ENCODE measurements around the gene ZMYND8.

Gene ZMYND8

GRCh38 chr20:47353239-47353691, 3.2 kb downstream of the ZMYND8 start:
- H3K27ac Mint-ChIP-seq = peak overlapping the region; percentile 31
- no peak overlapping the region for H3K4me3 Mint-ChIP-seq
- H3K4me1 Mint-ChIP-seq (ENCODE audit: low read depth) = peaks cover 40% of the 10 kb centered on the region
- no peak for DNase-seq (ENCODE audit: low spot score)
- H3K36me3 Mint-ChIP-seq (ENCODE audit: low read depth) = peaks cover 28% of the 10 kb centered on the region
- no peaks in the 10 kb centered on the region for H3K9me3 Mint-ChIP-seq
- no peaks in the 10 kb centered on the region for H3K27me3 Mint-ChIP-seq (ENCODE audit: low read depth)

GRCh38 chr20:47352332-47353238, 3.9 kb downstream of the ZMYND8 start:
- Mint-ChIP-seq H3K36me3 (ENCODE audit: low read depth) (peaks cover 31% of the 10 kb centered on the region), H3K27me3 (ENCODE audit: low read depth) (no peaks in the 10 kb centered on the region), H3K27ac (peak overlapping the region; percentile 80), H3K9me3 (no peaks in the 10 kb centered on the region), H3K4me3 (no peak overlapping the region), H3K4me1 (ENCODE audit: low read depth) (peaks cover 39% of the 10 kb centered on the region)
- DNase-seq (ENCODE audit: low spot score) = no peak

- Mint-ChIP-seq H3K4me3 (no peak overlapping the region), H3K36me3 (ENCODE audit: low read depth) (peaks cover 37% of the 10 kb centered on the region), H3K4me1 (ENCODE audit: low read depth) (peaks cover 39% of the 10 kb centered on the region), H3K9me3 (no peaks in the 10 kb centered on the region), H3K27ac (peak overlapping the region; percentile 80), H3K27me3 (ENCODE audit: low read depth) (no peaks in the 10 kb centered on the region)
- DNase-seq (ENCODE audit: low spot score) = no peak
These were observed 4.7 kb downstream of the ZMYND8 start for GRCh38 chr20:47351643-47352331.

DNA sequence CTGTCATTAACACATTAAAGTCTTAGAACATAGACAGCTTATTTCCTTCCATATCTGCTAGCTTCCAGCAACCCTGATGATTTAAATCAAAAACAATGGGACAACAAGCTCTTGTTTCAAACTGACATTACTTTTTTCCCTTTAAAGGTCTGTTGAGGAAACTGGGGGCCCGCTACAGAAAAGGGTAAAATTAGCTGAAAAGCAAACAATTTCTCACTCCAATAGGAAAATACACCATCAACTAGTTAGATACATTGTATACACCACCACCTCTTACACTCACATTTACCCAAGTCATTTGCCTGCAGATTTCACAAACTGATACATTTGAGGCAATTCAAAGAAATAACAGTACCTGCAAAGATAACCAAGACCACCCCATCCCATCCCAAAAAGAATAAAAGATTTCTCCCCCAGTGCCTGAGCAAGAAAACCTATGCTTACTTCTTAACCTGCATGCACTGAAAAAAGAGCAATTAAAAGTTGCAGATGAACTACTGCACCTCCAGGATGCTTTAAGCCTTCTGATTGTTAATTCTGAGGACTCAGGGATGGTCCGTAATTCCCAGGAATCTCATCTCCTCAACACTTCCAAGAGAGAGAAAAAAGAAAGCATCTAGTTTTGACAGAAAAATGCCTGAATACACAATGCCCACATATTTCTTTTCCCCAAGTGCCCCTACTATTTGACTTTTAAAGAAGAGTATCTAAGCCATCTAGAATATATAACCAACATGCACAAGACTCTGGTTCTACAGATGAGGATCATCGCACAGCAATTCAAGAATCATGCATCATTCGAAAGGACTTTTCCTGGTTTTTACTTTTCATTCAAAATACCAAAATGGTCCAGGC, 5.6 kb downstream of the ZMYND8 start:
- Mint-ChIP-seq H3K9me3 (no peaks in the 10 kb centered on the region), H3K27ac (peak overlapping the region; percentile 80), H3K4me3 (no peak overlapping the region), H3K27me3 (ENCODE audit: low read depth) (no peaks in the 10 kb centered on the region), H3K4me1 (ENCODE audit: low read depth) (peaks cover 38% of the 10 kb centered on the region), H3K36me3 (ENCODE audit: low read depth) (peaks cover 41% of the 10 kb centered on the region)
- DNase-seq (ENCODE audit: low spot score) = no peak

GRCh38 chr20:47350181-47350550, 6.3 kb downstream of the ZMYND8 start:
- DNase-seq (ENCODE audit: low spot score) = no peak
- H3K4me1 Mint-ChIP-seq (ENCODE audit: low read depth) = peaks cover 32% of the 10 kb centered on the region
- H3K36me3 Mint-ChIP-seq (ENCODE audit: low read depth) = peaks cover 38% of the 10 kb centered on the region
- no peaks in the 10 kb centered on the region for H3K9me3 Mint-ChIP-seq
- no peak overlapping the region for H3K4me3 Mint-ChIP-seq
- no peak overlapping the region for H3K27ac Mint-ChIP-seq
- H3K27me3 Mint-ChIP-seq (ENCODE audit: low read depth) = no peaks in the 10 kb centered on the region

DNA sequence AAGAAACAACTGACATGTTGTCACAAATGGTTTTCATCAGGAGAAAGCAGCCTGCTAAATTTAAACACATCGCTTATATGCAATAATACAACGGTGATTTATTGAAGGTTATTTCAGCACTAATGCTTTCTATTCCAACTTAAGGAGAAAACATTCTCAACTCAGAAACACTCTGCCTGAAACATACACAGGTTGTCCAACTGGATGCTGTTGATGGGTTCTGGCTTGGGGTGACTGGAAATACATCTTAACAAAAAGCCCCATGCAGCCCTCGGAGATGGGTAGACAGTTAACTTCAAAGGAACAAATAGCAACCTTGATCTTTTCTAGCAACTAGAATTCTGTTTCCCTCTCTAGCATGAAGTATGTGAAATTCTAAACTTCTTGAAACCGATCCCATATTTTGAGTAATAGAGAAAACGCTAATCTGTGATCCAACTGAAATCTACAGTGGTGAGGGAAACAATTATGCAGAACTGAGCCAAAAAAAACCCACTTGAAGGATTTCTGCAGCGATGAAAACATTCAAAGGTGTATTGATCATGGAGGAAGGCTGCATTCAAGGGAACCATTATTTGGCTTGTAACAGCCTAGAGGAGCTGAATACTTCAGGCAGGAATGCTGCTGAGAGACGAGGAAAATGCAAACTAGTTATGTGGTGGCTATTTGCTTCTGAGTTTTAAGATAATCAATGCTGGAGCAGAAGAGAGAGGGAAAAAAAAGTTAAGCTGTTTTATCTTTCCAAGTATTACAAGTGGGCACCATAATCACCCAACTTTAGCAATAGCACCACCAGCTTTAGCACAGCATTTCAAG, 6.9 kb downstream of the ZMYND8 start:
- Mint-ChIP-seq H3K27ac (no peak overlapping the region), H3K9me3 (no peaks in the 10 kb centered on the region), H3K36me3 (ENCODE audit: low read depth) (peaks cover 34% of the 10 kb centered on the region), H3K4me3 (no peak overlapping the region), H3K4me1 (ENCODE audit: low read depth) (peaks cover 26% of the 10 kb centered on the region), H3K27me3 (ENCODE audit: low read depth) (no peaks in the 10 kb centered on the region)
- DNase-seq (ENCODE audit: low spot score) = no peak

GRCh38 chr20:47348539-47349142, 7.9 kb downstream of the ZMYND8 start:
- peaks cover 36% of the 10 kb centered on the region for H3K36me3 Mint-ChIP-seq (ENCODE audit: low read depth)

GRCh38 chr20:47347661-47348435, 8.7 kb downstream of the ZMYND8 start:
- no peak for DNase-seq (ENCODE audit: low spot score)
- H3K4me3 Mint-ChIP-seq = no peak overlapping the region

More at GRCh38 chr20:47348539-47349142, 7.9 kb downstream of the ZMYND8 start:
- no peak for DNase-seq (ENCODE audit: low spot score)
- no peak overlapping the region for H3K4me3 Mint-ChIP-seq
- H3K4me1 Mint-ChIP-seq (ENCODE audit: low read depth) = peaks cover 18% of the 10 kb centered on the region
- no peak overlapping the region for H3K27ac Mint-ChIP-seq
- H3K27me3 Mint-ChIP-seq (ENCODE audit: low read depth) = no peaks in the 10 kb centered on the region
- H3K9me3 Mint-ChIP-seq = no peaks in the 10 kb centered on the region

GRCh38 chr20:47346172-47346571, 10.3 kb downstream of the ZMYND8 start:
- Mint-ChIP-seq H3K27ac (no peak overlapping the region), H3K27me3 (ENCODE audit: low read depth) (no peaks in the 10 kb centered on the region), H3K9me3 (no peaks in the 10 kb centered on the region), H3K4me1 (ENCODE audit: low read depth) (peaks cover 15% of the 10 kb centered on the region), H3K36me3 (ENCODE audit: low read depth) (peaks cover 37% of the 10 kb centered on the region), H3K4me3 (no peak overlapping the region)
- DNase-seq (ENCODE audit: low spot score) = no peak

More at GRCh38 chr20:47347661-47348435, 8.7 kb downstream of the ZMYND8 start:
- H3K4me1 Mint-ChIP-seq (ENCODE audit: low read depth) = peaks cover 15% of the 10 kb centered on the region
- H3K36me3 Mint-ChIP-seq (ENCODE audit: low read depth) = peaks cover 37% of the 10 kb centered on the region
- H3K27me3 Mint-ChIP-seq (ENCODE audit: low read depth) = no peaks in the 10 kb centered on the region
- H3K27ac Mint-ChIP-seq = peak overlapping the region; percentile 24
- H3K9me3 Mint-ChIP-seq = no peaks in the 10 kb centered on the region

DNA sequence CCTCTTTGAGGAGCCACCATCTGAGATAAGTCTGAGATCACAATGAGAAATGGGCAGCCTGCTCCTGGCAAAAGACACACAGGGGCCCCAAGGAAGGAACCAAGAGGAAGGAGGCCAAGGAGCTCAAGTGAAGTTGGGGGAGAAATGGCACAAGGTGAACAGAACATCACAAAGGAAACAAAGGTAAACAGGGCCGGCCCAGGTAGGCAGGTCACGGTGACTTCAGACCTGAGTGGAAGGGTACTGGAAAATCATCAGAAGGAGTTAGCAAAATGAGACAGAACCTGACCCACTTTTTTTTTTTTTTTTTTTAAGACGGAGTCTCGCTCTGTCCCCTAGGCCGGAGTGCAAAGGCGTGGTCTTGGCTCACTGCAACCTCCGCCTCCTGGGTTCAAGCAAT, 11.3 kb downstream of the ZMYND8 start:
- Mint-ChIP-seq H3K27ac (peak overlapping the region; percentile 6), H3K9me3 (no peaks in the 10 kb centered on the region), H3K36me3 (ENCODE audit: low read depth) (peaks cover 41% of the 10 kb centered on the region), H3K4me1 (ENCODE audit: low read depth) (peaks cover 18% of the 10 kb centered on the region), H3K4me3 (no peak overlapping the region), H3K27me3 (ENCODE audit: low read depth) (no peaks in the 10 kb centered on the region)
- no peak for DNase-seq (ENCODE audit: low spot score)

- Mint-ChIP-seq H3K36me3 (ENCODE audit: low read depth) (peaks cover 47% of the 10 kb centered on the region), H3K27ac (no peak overlapping the region), H3K27me3 (ENCODE audit: low read depth) (no peaks in the 10 kb centered on the region), H3K4me1 (ENCODE audit: low read depth) (peaks cover 19% of the 10 kb centered on the region), H3K4me3 (no peak overlapping the region), H3K9me3 (no peaks in the 10 kb centered on the region)
- no peak for DNase-seq (ENCODE audit: low spot score)
These were observed 13.5 kb downstream of the ZMYND8 start for GRCh38 chr20:47343007-47343472.

GRCh38 chr20:47338131-47338628, 18.3 kb downstream of the ZMYND8 start:
- Mint-ChIP-seq H3K4me3 (no peak overlapping the region), H3K27ac (no peak overlapping the region), H3K4me1 (ENCODE audit: low read depth) (peaks cover 9% of the 10 kb centered on the region), H3K36me3 (ENCODE audit: low read depth) (peaks cover 30% of the 10 kb centered on the region), H3K9me3 (no peaks in the 10 kb centered on the region), H3K27me3 (ENCODE audit: low read depth) (no peaks in the 10 kb centered on the region)
- DNase-seq (ENCODE audit: low spot score) = no peak
